Putamen (tissue), 1 donor: Measurements from ENCODE around the gene NSD1.

ENCODE experiments used
- DNase-seq: peaks from one replicate; pipeline ENCODE4 v3.0.0-alpha.2; 2016; ENCODE audit warnings: low spot score

Gene NSD1

GRCh38 chr5:177133096-177133852, at the start of gene NSD1:
Gene NSD1 (plus strand): TSS chr5:177133773. CDS start chr5:177135104, 1,331 bp downstream.
- peak; percentile 94 for DNase-seq

- DNase-seq = no peak
Observed at GRCh38 chr5:177084175-177084574, 49.4 kb upstream of the NSD1 start.

GRCh38 chr5:177085985-177086653, 47.5 kb upstream of the NSD1 start:
- DNase-seq = no peak

- DNase-seq = no peak
Observed at GRCh38 chr5:177086654-177087397, 46.7 kb upstream of the NSD1 start, which contains the start of gene FGFR4. Gene FGFR4 (plus strand): TSS chr5:177086915. CDS start chr5:177089603, 2,688 bp downstream.

- DNase-seq = no peak
Observed at GRCh38 chr5:177087398-177088005, 46.1 kb upstream of the NSD1 start.

GRCh38 chr5:177089127-177089526, 44.4 kb upstream of the NSD1 start:
- no peak for DNase-seq

GRCh38 chr5:177089825-177090641, 43.5 kb upstream of the NSD1 start:
- no peak for DNase-seq

- DNase-seq = no peak
Observed at GRCh38 chr5:177090813-177091212, 42.8 kb upstream of the NSD1 start.

- DNase-seq = no peak
Observed at GRCh38 chr5:177091232-177091631, 42.3 kb upstream of the NSD1 start.

- no peak for DNase-seq
Observed at GRCh38 chr5:177092178-177093081, 41.1 kb upstream of the NSD1 start.

- no peak for DNase-seq
Observed at GRCh38 chr5:177093082-177093712, 40.4 kb upstream of the NSD1 start.

- no peak for DNase-seq
Observed at GRCh38 chr5:177093803-177094202, 39.8 kb upstream of the NSD1 start.

GRCh38 chr5:177094224-177095087, 39.1 kb upstream of the NSD1 start:
- DNase-seq = no peak

- no peak for DNase-seq
Observed at GRCh38 chr5:177095088-177095669, 38.4 kb upstream of the NSD1 start.

GRCh38 chr5:177096162-177097015, 37.2 kb upstream of the NSD1 start:
- DNase-seq = no peak

- DNase-seq = no peak
Observed at GRCh38 chr5:177097016-177097985, 36.3 kb upstream of the NSD1 start.
